H9 (cell line): ENCODE results near the gene NEURL1. TPM values are rescaled to one million over a fixed set of nuclear protein-coding genes. Genes with fewer than 3 reads are reported as not detected.

ENCODE experiments used
- DNase-seq: peaks from one replicate; pipeline ENCODE4 v3.0.0-alpha.2; 2017
- H2AFZ ChIP-seq: one replicate; pipeline ENCODE4 v1.6.1; 2013; ENCODE audit warnings: mild to moderate bottlenecking, low read length, control low read depth, moderate library complexity
- H2AK5ac ChIP-seq: 2 replicates; pipeline ENCODE4 v1.6.1; 2013; ENCODE audit warnings: low read length, control low read depth, mixed read lengths; ENCODE audit not compliant: insufficient read length
- H2BK120ac ChIP-seq: one replicate; pipeline ENCODE4 v1.6.1; 2013; ENCODE audit warnings: low read depth, mild to moderate bottlenecking, low read length, control low read depth, inconsistent platforms; ENCODE audit not compliant: poor library complexity, severe bottlenecking
- H2BK12ac ChIP-seq: 2 replicates; pipeline ENCODE4 v1.6.1; 2013; ENCODE audit warnings: low read length, control low read depth, mixed read lengths, low read depth; ENCODE audit not compliant: insufficient read length
- H2BK15ac ChIP-seq: 2 replicates; pipeline ENCODE4 v1.6.1; 2013; ENCODE audit warnings: low read depth, low read length, control low read depth
- H2BK20ac ChIP-seq: one replicate; pipeline ENCODE4 v1.6.1; 2013; ENCODE audit warnings: low read depth, mild to moderate bottlenecking, low read length, control low read depth, inconsistent platforms; ENCODE audit not compliant: poor library complexity, severe bottlenecking
- H2BK5ac ChIP-seq: 2 replicates; pipeline ENCODE4 v1.6.1; 2013; ENCODE audit warnings: low read length, control low read depth, mixed read lengths; ENCODE audit not compliant: insufficient read length
- H3K14ac ChIP-seq: 2 replicates; pipeline ENCODE4 v1.6.1; 2013; ENCODE audit warnings: low read length, control low read depth; ENCODE audit not compliant: insufficient read depth
- H3K18ac ChIP-seq: 2 replicates; pipeline ENCODE4 v1.6.1; 2013; ENCODE audit warnings: low read depth, mild to moderate bottlenecking, mixed read lengths, low read length, control low read depth; ENCODE audit not compliant: insufficient read length
- H3K23ac ChIP-seq: 2 replicates; pipeline ENCODE4 v1.6.1; 2013; ENCODE audit warnings: low read length, control low read depth, mixed read lengths, low read depth; ENCODE audit not compliant: insufficient read length
- H3K23me2 ChIP-seq: 2 replicates; pipeline ENCODE4 v1.6.1; 2013; ENCODE audit warnings: low read depth, mild to moderate bottlenecking, mixed read lengths, low read length, control low read depth; ENCODE audit not compliant: insufficient read length, poor library complexity, severe bottlenecking
- H3K27ac ChIP-seq: 2 replicates; pipeline ENCODE4 v1.5.1; 2013; ENCODE audit warnings: low read length, control low read depth, mixed read lengths, low read depth; ENCODE audit not compliant: insufficient read length
- H3K27me3 ChIP-seq: 2 replicates; pipeline ENCODE4 v1.6.1; 2013; ENCODE audit warnings: low read length, control low read depth, inconsistent platforms; ENCODE audit not compliant: insufficient read depth
- H3K4ac ChIP-seq: 2 replicates; pipeline ENCODE4 v1.6.1; 2013; ENCODE audit warnings: low read depth, mild to moderate bottlenecking, control low read depth, inconsistent platforms, low read length, moderate library complexity
- H3K4me1 ChIP-seq: 2 replicates; pipeline ENCODE4 v1.6.1; 2013; ENCODE audit warnings: low read length, control low read depth, inconsistent platforms; ENCODE audit not compliant: insufficient read depth
- H3K4me2 ChIP-seq: 2 replicates; pipeline ENCODE4 v1.6.1; 2013; ENCODE audit warnings: low read length, control low read depth, mixed read lengths; ENCODE audit not compliant: insufficient read length, insufficient read depth
- H3K56ac ChIP-seq: 2 replicates; pipeline ENCODE4 v1.6.1; 2013; ENCODE audit warnings: low read depth, mild to moderate bottlenecking, mixed read lengths, low read length, control low read depth; ENCODE audit not compliant: insufficient read length
- H3K79me1 ChIP-seq: 2 replicates; pipeline ENCODE4 v1.6.1; 2013; ENCODE audit warnings: low read depth, mild to moderate bottlenecking, moderate library complexity, low read length, control low read depth, inconsistent platforms; ENCODE audit not compliant: insufficient read depth, poor library complexity, severe bottlenecking
- H3K79me2 ChIP-seq: 2 replicates; pipeline ENCODE4 v1.6.1; 2013; ENCODE audit warnings: low read length, control low read depth, inconsistent platforms; ENCODE audit not compliant: insufficient read depth
- H3K9ac ChIP-seq: 2 replicates; pipeline ENCODE4 v1.6.1; 2013; ENCODE audit warnings: low read length, control low read depth, mixed read lengths; ENCODE audit not compliant: insufficient read length; ENCODE audit errors: extremely low read depth
- H3K9me3 ChIP-seq: one replicate; pipeline ENCODE4 v1.6.1; 2013; ENCODE audit warnings: low read depth, low read length, inconsistent platforms; ENCODE audit not compliant: control insufficient read depth
- H3T11ph ChIP-seq: one replicate; pipeline ENCODE4 v1.6.1; 2013; ENCODE audit warnings: mild to moderate bottlenecking, low read length, control low read depth, inconsistent platforms
- H4K20me1 ChIP-seq: one replicate; pipeline ENCODE4 v1.6.1; 2013; ENCODE audit not compliant: control insufficient read depth, insufficient read length, insufficient read depth
- H4K5ac ChIP-seq: 2 replicates; pipeline ENCODE4 v1.6.1; 2013; ENCODE audit warnings: low read depth, mild to moderate bottlenecking, mixed read lengths, low read length, control low read depth; ENCODE audit not compliant: insufficient read length
- H4K8ac ChIP-seq: replicated peaks from 2 replicates; pipeline ENCODE4 v1.6.1; 2013; ENCODE audit warnings: low read length, control low read depth, mixed read lengths, low read depth; ENCODE audit not compliant: insufficient read length
- H4K91ac ChIP-seq: 2 replicates; pipeline ENCODE4 v1.6.1; 2013; ENCODE audit warnings: low read depth, mild to moderate bottlenecking, moderate library complexity, mixed read lengths, low read length, control low read depth; ENCODE audit not compliant: insufficient read length
- H3K27ac Mint-ChIP-seq, 3 experiments: 2 replicates in 2 of 3; 3 replicates in 1 of 3; pipeline ENCODE4 v1.8.0; 2020 to 2021; ENCODE audit warnings: mixed read lengths in 3 of 3, mild to moderate bottlenecking in 1 of 3, moderate library complexity in 1 of 3
- H3K27me3 Mint-ChIP-seq: 2 replicates; pipeline ENCODE4 v1.8.0; 2021; ENCODE audit warnings: low read depth, mild to moderate bottlenecking, moderate library complexity, mixed read lengths
- H3K36me3 Mint-ChIP-seq, 3 experiments: 2 replicates in 2 of 3; 3 replicates in 1 of 3; pipeline ENCODE4 v1.8.0; 2020 to 2021; ENCODE audit warnings: low read depth in 3 of 3, mixed read lengths in 3 of 3; ENCODE audit not compliant: insufficient read depth in 1 of 3
- H3K4me1 Mint-ChIP-seq, 2 experiments: 2 replicates each; pipeline ENCODE4 v1.8.0; 2020; ENCODE audit warnings: mixed read lengths in 2 of 2
- H3K4me3 Mint-ChIP-seq, 2 experiments: 2 replicates in 1 of 2; 3 replicates in 1 of 2; pipeline ENCODE4 v1.8.0; 2020 to 2021; ENCODE audit warnings: mild to moderate bottlenecking in 2 of 2, mixed read lengths in 2 of 2, moderate library complexity in 1 of 2
- H3K9me3 Mint-ChIP-seq, 2 experiments: 2 replicates in 1 of 2; 3 replicates in 1 of 2; pipeline ENCODE4 v1.8.0; 2020; ENCODE audit warnings: mild to moderate bottlenecking in 2 of 2, mixed read lengths in 2 of 2, moderate library complexity in 1 of 2
- WGBS: extraction: QIAGEN DNeasy Blood & Tissue Kit; methylation state at CpG from one replicate; pipeline ENCODE4 v1.1.7; 2013; ENCODE audit warnings: missing lambda C conversion rate, low lambda C conversion rate, mixed read lengths; ENCODE audit not compliant: insufficient read length; ENCODE audit errors: extremely low coverage; 5-methylcytosine and 5-hydroxymethylcytosine counted together
- total RNA-seq: library from RNA; stranded (reverse); gene quantifications from 2 replicates; pipeline ENCODE4 v1.2.1, GENCODE V29; 2021
- TF ChIP-seq, protein P1 (sequence below): fragments of 200-600 bp; sonication (generic); conservative IDR thresholded peaks from 3 replicates; pipeline ENCODE4 v1.8.0; 2021; ENCODE audit warnings: antibody characterized with exemption, mild to moderate bottlenecking

The NEURL1 gene
- total RNA-seq, 1 experiment from 2014 or later = 1.2 TPM

- H3T11ph ChIP-seq = no peak overlapping the region
- no peak overlapping the region for H3K23ac ChIP-seq
- WGBS = no CpG with 5 or more reads among the region's 17 CpGs
- H4K5ac ChIP-seq = no peak overlapping the region
- Mint-ChIP-seq H3K4me3 (peak overlapping the region; percentile 11 to 73), H3K9me3 (no peaks in the 10 kb centered on the region), H3K27me3 (peaks cover 11% of the 10 kb centered on the region), H3K36me3 (no peaks in the 10 kb centered on the region), H3K4me1 (peaks cover 18 to 32% of the 10 kb centered on the region in 2 experiments), H3K27ac (peak overlapping the region in 1 of 3 experiments; percentile 27; a peak in 2 of 7 replicates)
- H3K9ac ChIP-seq = no peak overlapping the region
- no peak overlapping the region for H3K27ac ChIP-seq
- peaks cover 4% of the 10 kb centered on the region; the same call in 1 of the 2 replicates for H3K4me1 ChIP-seq
- H2BK120ac ChIP-seq = no peak overlapping the region
- H4K20me1 ChIP-seq = no peaks in the 10 kb centered on the region
- H3K79me2 ChIP-seq = no peaks in the 10 kb centered on the region
- H3K4me2 ChIP-seq = peak overlapping the region; percentile 36
- no peak overlapping the region for H3K18ac ChIP-seq
- no peak overlapping the region for H2BK5ac ChIP-seq
- no peak overlapping the region for H2AK5ac ChIP-seq
- no peaks in the 10 kb centered on the region; the same call in 1 of the 2 replicates for H3K27me3 ChIP-seq
- no peaks in the 10 kb centered on the region for H3K23me2 ChIP-seq
- peak; percentile 67 for DNase-seq
- no peak overlapping the region for H4K91ac ChIP-seq
- H3K14ac ChIP-seq = no peak overlapping the region
- H2BK20ac ChIP-seq = no peak overlapping the region
- TF ChIP-seq, protein P1, sequence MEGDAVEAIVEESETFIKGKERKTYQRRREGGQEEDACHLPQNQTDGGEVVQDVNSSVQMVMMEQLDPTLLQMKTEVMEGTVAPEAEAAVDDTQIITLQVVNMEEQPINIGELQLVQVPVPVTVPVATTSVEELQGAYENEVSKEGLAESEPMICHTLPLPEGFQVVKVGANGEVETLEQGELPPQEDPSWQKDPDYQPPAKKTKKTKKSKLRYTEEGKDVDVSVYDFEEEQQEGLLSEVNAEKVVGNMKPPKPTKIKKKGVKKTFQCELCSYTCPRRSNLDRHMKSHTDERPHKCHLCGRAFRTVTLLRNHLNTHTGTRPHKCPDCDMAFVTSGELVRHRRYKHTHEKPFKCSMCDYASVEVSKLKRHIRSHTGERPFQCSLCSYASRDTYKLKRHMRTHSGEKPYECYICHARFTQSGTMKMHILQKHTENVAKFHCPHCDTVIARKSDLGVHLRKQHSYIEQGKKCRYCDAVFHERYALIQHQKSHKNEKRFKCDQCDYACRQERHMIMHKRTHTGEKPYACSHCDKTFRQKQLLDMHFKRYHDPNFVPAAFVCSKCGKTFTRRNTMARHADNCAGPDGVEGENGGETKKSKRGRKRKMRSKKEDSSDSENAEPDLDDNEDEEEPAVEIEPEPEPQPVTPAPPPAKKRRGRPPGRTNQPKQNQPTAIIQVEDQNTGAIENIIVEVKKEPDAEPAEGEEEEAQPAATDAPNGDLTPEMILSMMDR = peak; percentile 71
- H3K79me1 ChIP-seq = no peaks in the 10 kb centered on the region
- H2BK12ac ChIP-seq = no peak overlapping the region
- peak overlapping the region; percentile 44 for H2AFZ ChIP-seq
- H3K56ac ChIP-seq = no peak overlapping the region
- no peak overlapping the region for H2BK15ac ChIP-seq
- H3K4ac ChIP-seq = no peak overlapping the region
- no peaks in the 10 kb centered on the region for H3K9me3 ChIP-seq
- no peak overlapping the region for H4K8ac ChIP-seq
Observed at GRCh38 chr10:103542764-103543616, 49.5 kb downstream of the NEURL1 start.
